ENCODE measurements around the gene NCS1. TPM values are rescaled to one million over a fixed set of nuclear protein-coding genes. Genes with fewer than 3 reads are reported as not detected.

NCS1 gene
- total RNA-seq = 63.6 and 79.5 TPM in 2 replicates

DNA sequence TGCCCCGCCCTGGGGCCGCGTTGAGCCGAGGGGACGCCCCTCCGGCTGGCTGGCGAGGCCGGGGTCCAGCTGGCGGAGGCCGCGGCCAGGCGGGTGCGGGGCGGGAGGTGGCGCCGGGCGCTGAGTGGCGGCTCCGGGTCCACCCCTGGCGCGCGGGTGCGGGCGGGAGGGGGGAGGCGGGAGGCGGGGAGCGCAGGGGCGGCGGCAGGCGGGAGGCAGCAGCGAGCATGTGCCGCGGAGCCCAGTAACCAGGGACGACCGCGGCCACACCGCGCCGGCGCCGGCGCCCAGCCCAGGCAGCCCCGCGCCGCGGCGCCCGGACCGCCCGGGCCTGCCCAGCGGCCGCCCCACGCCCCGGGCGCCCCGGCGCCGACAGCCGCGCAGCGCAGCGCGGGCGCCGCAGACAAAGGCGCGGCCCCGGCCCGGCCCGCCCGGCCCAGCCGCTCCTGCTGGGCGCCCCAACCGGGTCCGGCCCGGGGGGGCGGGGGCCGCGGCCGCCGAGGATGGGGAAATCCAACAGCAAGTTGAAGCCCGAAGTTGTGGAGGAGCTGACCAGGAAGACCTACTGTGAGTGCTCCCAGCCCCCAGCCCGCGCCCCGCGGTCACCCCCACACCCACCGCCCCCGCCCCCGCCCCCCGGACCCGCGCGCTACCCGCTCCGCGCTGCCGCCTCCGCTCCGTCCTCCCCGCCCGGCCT lies at the start of gene NCS1:
TSS of gene NCS1 (plus strand) at position 244 of the 697 bp plus-strand sequence. CDS start at position 504, 260 bp downstream.

DNA sequence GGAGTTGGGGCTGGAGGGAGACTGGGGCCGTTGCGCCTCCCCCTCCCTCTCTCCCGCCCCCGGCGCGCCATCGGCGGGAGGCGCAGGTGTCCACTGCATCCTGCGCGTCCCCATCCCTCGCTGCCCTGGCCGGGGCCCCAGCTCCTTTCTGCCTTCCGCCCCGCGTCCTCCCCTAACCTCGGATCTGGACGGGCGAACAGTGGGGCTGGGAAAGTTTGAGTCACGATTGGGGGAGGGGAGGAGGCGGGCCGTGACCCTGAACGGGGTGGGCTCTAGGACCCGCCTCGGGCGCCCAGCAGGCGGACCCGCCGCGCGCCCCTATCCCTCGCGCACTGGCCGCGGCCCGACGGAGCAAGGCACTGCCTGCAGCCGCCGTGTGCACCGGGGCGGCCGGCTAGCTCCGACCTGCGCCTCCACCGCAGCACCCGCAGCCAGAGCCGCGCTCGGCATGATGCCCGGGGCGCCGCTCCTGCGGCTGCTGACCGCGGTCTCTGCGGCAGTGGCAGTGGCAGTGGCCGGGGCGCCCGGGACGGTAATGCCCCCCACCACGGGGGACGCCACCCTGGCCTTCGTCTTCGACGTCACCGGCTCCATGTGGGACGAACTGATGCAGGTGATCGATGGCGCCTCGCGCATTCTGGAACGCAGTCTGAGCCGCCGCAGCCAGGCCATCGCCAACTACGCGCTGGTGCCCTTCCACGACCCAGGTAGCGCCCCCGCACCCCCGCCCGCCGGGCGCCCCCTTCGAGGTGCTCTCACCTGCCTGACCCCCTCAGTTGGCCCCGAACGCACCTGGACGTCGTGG lies 93.4 kb downstream of the NCS1 start, which contains the start of gene HMCN2:
TSS of gene HMCN2 (plus strand) at position 330 of the 805 bp plus-strand sequence. CDS start at position 449, 119 bp downstream.

Other genes starting within 250 kb of the NCS1 start
- 6.5 and 11.0 TPM in 2 replicates for gene FNBP1, start 129.2 kb upstream of the NCS1 start, total RNA-seq
- gene GPR107, start 118.5 kb upstream of the NCS1 start, total RNA-seq = 16.8 and 32.3 TPM in 2 replicates
- gene HMCN2, start 93.4 kb downstream of the NCS1 start, total RNA-seq = under 0.01 TPM in 1 of 2 replicates, not detected in the other